ENCODE results near the gene HYAL1. TPM values are rescaled to one million over a fixed set of nuclear protein-coding genes. Genes with fewer than 3 reads are reported as not detected.
A peak's percentile ranks its signal among the peaks of the same experiment; 100 is the strongest.

HYAL1 gene
- total RNA-seq, 1 experiment from 2014 or later: 0.37 TPM

GRCh38 chr3:50292159-50293078, 11.0 kb downstream of the HYAL1 start, which contains the start of gene IFRD2:
Gene IFRD2 (minus strand): TSS chr3:50292429. CDS start chr3:50292274, 155 bp downstream.
- Histone ChIP-seq H3K27ac (ENCODE audit: low read depth, low read length, poor library complexity, severe bottlenecking) (peak within 1 kb of the TSS; percentile 85), H3K27me3 (replicated peaks; ENCODE audit: insufficient read depth, low read depth, low read length, poor library complexity) (no peaks in the 10 kb centered on the region), H3K9me3 (ENCODE audit: low read depth, low read length, poor library complexity, severe bottlenecking) (no peaks in the 10 kb centered on the region), H3K4me1 (ENCODE audit: insufficient read depth, low read length, poor library complexity, severe bottlenecking) (no peaks in the 10 kb centered on the region), H3K36me3 (ENCODE audit: insufficient read depth, low read length, poor library complexity, severe bottlenecking) (peaks cover 16% of the 10 kb centered on the region), H3K4me3 (ENCODE audit: low read depth, low read length, poor library complexity, severe bottlenecking) (peak within 1 kb of the TSS; percentile 77)
- peak; percentile 95 for DNase-seq (ENCODE audit: low spot score)
- BruUV-seq (replicated peaks): no TSS peak
- intact Hi-C loops (cut with micrococcal nuclease; ENCODE audit: unreplicated experiment): no loop called here
- TF ChIP-seq CTCF (conservative IDR thresholded peaks at IDR 0.05; ENCODE audit: low read depth, low read length) (no peak), EZH2 (IDR thresholded peaks at IDR 0.05; ENCODE audit: borderline replicate concordance, low read depth, low read length, poor library complexity, severe bottlenecking) (no peak)
- CTCF ChIA-PET: interaction anchor here (0.5 kb wide), 1 partner anchor 66 kb away, joined by 3 read pairs; no protein-coding TSS in a partner anchor
- POLR2A ChIA-PET (ENCODE audit: low non-redundant PET): no interaction called here

GRCh38 chr3:50290161-50290641, 13.2 kb downstream of the HYAL1 start:
- POLR2A ChIA-PET (ENCODE audit: low non-redundant PET): no interaction called here
- H3K27me3 ChIP-seq (replicated peaks; ENCODE audit: insufficient read depth, low read depth, low read length, poor library complexity): no peaks in the 10 kb centered on the region
- no peak for TF ChIP-seq EZH2 (IDR thresholded peaks at IDR 0.05; ENCODE audit: borderline replicate concordance, low read depth, low read length, poor library complexity, severe bottlenecking)
- TF ChIP-seq CTCF (conservative IDR thresholded peaks at IDR 0.05; ENCODE audit: low read depth, low read length): no peak
- H3K4me1 ChIP-seq (ENCODE audit: insufficient read depth, low read length, poor library complexity, severe bottlenecking): no peaks in the 10 kb centered on the region
- H3K36me3 ChIP-seq (ENCODE audit: insufficient read depth, low read length, poor library complexity, severe bottlenecking): peaks cover 17% of the 10 kb centered on the region
- intact Hi-C loops (cut with micrococcal nuclease; ENCODE audit: unreplicated experiment): no loop called here
- no peak for DNase-seq (ENCODE audit: low spot score)
- no TSS peak for BruUV-seq (replicated peaks)
- CTCF ChIA-PET: no interaction called here
- H3K4me3 ChIP-seq (ENCODE audit: low read depth, low read length, poor library complexity, severe bottlenecking): no peak overlapping the region
- no peaks in the 10 kb centered on the region for H3K9me3 ChIP-seq (ENCODE audit: low read depth, low read length, poor library complexity, severe bottlenecking)
- no peak overlapping the region for H3K27ac ChIP-seq (ENCODE audit: low read depth, low read length, poor library complexity, severe bottlenecking)

- intact Hi-C loops (cut with micrococcal nuclease; ENCODE audit: unreplicated experiment): no loop called here
- TF ChIP-seq EZH2 (IDR thresholded peaks at IDR 0.05; ENCODE audit: borderline replicate concordance, low read depth, low read length, poor library complexity, severe bottlenecking) (no peak), CTCF (conservative IDR thresholded peaks at IDR 0.05; ENCODE audit: low read depth, low read length) (no peak)
- H3K27ac ChIP-seq (ENCODE audit: low read depth, low read length, poor library complexity, severe bottlenecking): no peak overlapping the region
- peaks cover 17% of the 10 kb centered on the region for H3K36me3 ChIP-seq (ENCODE audit: insufficient read depth, low read length, poor library complexity, severe bottlenecking)
- BruUV-seq (replicated peaks): no TSS peak
- H3K27me3 ChIP-seq (replicated peaks; ENCODE audit: insufficient read depth, low read depth, low read length, poor library complexity): no peaks in the 10 kb centered on the region
- no peak overlapping the region for H3K4me3 ChIP-seq (ENCODE audit: low read depth, low read length, poor library complexity, severe bottlenecking)
- ChIA-PET CTCF (no interaction called here), POLR2A (ENCODE audit: low non-redundant PET) (no interaction called here)
- no peaks in the 10 kb centered on the region for H3K4me1 ChIP-seq (ENCODE audit: insufficient read depth, low read length, poor library complexity, severe bottlenecking)
- no peaks in the 10 kb centered on the region for H3K9me3 ChIP-seq (ENCODE audit: low read depth, low read length, poor library complexity, severe bottlenecking)
- DNase-seq (ENCODE audit: low spot score): no peak
These were observed 14.2 kb downstream of the HYAL1 start for GRCh38 chr3:50289130-50289529.

Measured in A673 (cell line).